LNCaP clone FGC (cell line): ENCODE results near the gene HSFX4.

Experiments
- DNase-seq: peaks from one replicate; pipeline ENCODE4 v3.0.0-alpha.2; 2011; ENCODE audit warnings: low read depth
- H3K4me3 ChIP-seq: 2 replicates; pipeline ENCODE4 v1.5.1; 2011; ENCODE audit warnings: mild to moderate bottlenecking, low read depth, low read length, control low read depth
- CTCF ChIP-seq: IDR thresholded peaks from 2 replicates; pipeline ENCODE4 v1.5.1; 2012; ENCODE audit warnings: mild to moderate bottlenecking; ENCODE audit not compliant: control insufficient read depth, insufficient read depth; ENCODE audit errors: extremely low read depth

HSFX4 gene

DNA sequence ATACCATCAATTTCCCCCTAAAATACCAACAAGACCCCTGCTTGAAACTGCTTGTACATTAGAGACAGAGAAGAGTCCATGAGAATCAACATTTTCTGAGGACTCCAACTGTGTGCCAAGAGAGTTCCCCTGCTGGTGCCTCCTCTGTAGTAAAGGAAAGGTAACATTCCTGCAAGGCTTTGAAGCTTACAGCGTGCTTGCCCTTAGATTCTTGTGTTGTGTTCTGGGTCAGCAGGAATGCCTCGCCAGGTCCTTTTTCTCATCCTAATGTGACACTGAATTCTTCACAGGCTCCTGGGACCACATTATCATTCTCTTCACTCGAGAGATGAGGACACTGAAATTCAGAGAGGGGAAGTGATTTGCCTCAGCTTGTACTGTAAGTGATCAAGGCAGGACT lies 18.6 kb downstream of the HSFX4 start:
- TF ChIP-seq CTCF: no peak
- DNase-seq: no peak
- H3K4me3 ChIP-seq: no peak overlapping the region

GRCh38 chrX:149949743-149950436 lies 20.5 kb downstream of the HSFX4 start:
- no peak for TF ChIP-seq CTCF
- no peak for DNase-seq

DNA sequence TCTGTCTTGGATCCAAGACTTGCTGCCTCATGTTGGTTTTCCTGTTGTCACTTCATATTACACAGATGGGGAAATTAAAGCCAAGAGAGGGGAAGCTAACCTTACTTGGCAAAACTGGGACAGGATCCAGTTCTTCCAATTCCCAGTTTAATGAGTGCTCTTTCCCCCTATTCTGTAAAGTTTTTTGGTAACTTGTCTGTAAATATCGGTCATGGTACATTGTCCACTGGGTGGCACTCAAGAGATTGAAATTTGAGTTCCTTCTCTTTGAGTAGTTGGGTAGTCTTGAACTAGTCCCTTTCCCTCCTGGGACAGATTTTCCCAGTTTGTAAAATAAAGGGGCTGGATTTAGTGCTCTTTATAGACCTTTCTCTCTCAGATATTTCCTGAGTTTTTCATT lies 21.3 kb downstream of the HSFX4 start:
- no peak overlapping the region for H3K4me3 ChIP-seq
- peak; percentile 42 for TF ChIP-seq CTCF
- DNase-seq: peak; percentile 19

More at GRCh38 chrX:149949743-149950436, 20.5 kb downstream of the HSFX4 start:
- no peak overlapping the region for H3K4me3 ChIP-seq

DNA sequence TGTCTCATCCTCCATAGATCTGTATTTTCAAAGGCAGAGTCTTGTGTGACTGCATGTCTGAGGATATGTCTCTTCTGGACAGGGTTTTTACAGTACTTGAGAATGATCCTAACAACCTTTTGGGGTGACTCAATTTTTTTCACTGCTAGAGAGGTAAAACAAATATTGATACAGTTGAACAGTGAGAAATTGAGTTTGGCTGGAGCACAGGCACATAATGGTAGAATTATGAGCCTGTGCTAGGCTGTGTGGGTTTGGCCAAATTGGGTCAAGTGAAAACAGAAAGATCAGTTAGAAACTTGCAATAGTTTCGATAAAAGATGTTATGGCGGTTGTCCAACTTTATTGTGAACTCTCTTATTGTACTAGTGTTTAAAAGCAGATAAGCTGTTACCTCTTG lies 32.2 kb downstream of the HSFX4 start:
- TF ChIP-seq CTCF: no peak
- no peak for DNase-seq
- no peak overlapping the region for H3K4me3 ChIP-seq

DNA sequence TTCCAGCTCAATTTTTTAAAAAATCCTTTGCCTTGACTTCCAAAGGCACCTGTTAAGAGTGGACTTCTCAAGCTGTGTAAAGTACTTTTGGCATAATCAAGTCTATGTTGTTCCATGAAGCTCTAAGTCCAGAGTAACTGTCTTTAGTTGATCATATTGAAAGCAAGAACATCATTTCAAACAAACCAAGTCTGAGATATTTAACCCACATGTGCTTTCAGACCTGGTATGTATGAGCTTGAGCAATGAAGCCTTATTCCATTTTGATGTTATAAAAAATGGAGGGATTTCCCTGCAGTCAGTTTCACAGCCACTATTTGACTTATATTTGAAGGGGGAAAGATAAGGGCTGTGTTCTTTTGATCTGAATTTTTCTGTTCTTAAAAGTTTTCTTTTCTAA lies 32.6 kb downstream of the HSFX4 start:
- TF ChIP-seq CTCF: no peak
- H3K4me3 ChIP-seq: no peak overlapping the region
- DNase-seq: no peak

GRCh38 chrX:149962859-149963757 lies 33.7 kb downstream of the HSFX4 start:
- no peak overlapping the region for H3K4me3 ChIP-seq
- DNase-seq: peak; percentile 8
- TF ChIP-seq CTCF: peak; percentile 82
